Thyroid gland (tissue), 4 donors: ENCODE data around the gene MYZAP.

Experiments
- CTCF ChIP-seq, 6 experiments: fragments of 200-600 bp in 3 of 6; fragments of 450-650 bp in 3 of 6; sonication (generic) in 3 of 6; IDR thresholded peaks; one replicate each; pipeline ENCODE4 v1.5.1; 2016 to 2019; ENCODE audit warnings: antibody characterized with exemption in 6 of 6, mild to moderate bottlenecking in 2 of 6, inconsistent platforms in 1 of 6, moderate library complexity in 1 of 6
- POLR2A ChIP-seq, 2 donors: fragments of 450-650 bp; IDR thresholded peaks; one replicate each; pipeline ENCODE4 v1.6.1; 2017; ENCODE audit warnings: antibody characterized with exemption in 2 of 2, mild to moderate bottlenecking in 2 of 2, moderate library complexity in 1 of 2

GRCh38 chr15:57726411-57726810, 134.7 kb downstream of the MYZAP start:
- no peak for TF ChIP-seq CTCF (IDR thresholded peaks at IDR 0.05)
- no peak for TF ChIP-seq POLR2A (IDR thresholded peaks at IDR 0.05)
